ENCODE measurements around the gene MACROD1. TPM values are rescaled to one million over a fixed set of nuclear protein-coding genes. Genes with fewer than 3 reads are reported as not detected.

MACROD1 gene
- total and polyA plus RNA-seq, 2 of the 13 experiments (the other 11 are each of a cell fraction or from before 2014, with no cell fraction given): 23.1 to 34.5 TPM

GRCh38 chr11:64001484-64002420 lies 164.2 kb downstream of the MACROD1 start:
- Histone ChIP-seq H3K36me3 (replicated peaks in 1 of 2; ENCODE audit: control insufficient read depth in 1 of 2, insufficient read depth in 2 of 2, low read length in 2 of 2) (peaks cover 5 to 12% of the 10 kb centered on the region in 2 experiments; a peak in 3 of 5 replicates), H3K4me3 (replicated peaks in 1 of 3; ENCODE audit: insufficient read depth in 1 of 3, low read depth in 2 of 3, low read length in 3 of 3) (no peak overlapping the region), H3K27me3 (ENCODE audit: control insufficient read depth in 1 of 2, insufficient read depth in 2 of 2, low read length in 2 of 2) (no peaks in the 10 kb centered on the region), H3K27ac (ENCODE audit: extremely low read length, insufficient read depth, low read length) (no peak overlapping the region), H2AFZ (ENCODE audit: low read length) (no peak overlapping the region), H3K4me2 (ENCODE audit: low read depth, low read length) (no peak overlapping the region), H3K79me2 (ENCODE audit: insufficient read depth, low read length) (no peaks in the 10 kb centered on the region), H4K20me1 (ENCODE audit: insufficient read depth, low read length) (peaks cover 4% of the 10 kb centered on the region; the same call in 1 of the 2 replicates), H3K4me1 (ENCODE audit: insufficient read depth, low read length) (peaks cover 2% of the 10 kb centered on the region), H3K9ac (ENCODE audit: insufficient read depth, low read depth, low read length) (no peak overlapping the region), H3K9me3 (ENCODE audit: low read length) (no peaks in the 10 kb centered on the region)
- 97% methylated on average over 13 of the region's 23 CpGs for WGBS (ENCODE audit: low lambda C conversion rate)
- DNase-seq (ENCODE audit: low spot score) (no peak), ATAC-seq (no peak), FAIRE-seq (no peak)
- CTCF ChIA-PET (ENCODE audit: low intra/inter-chr PET ratio, low total read pairs): no interaction called here
- no TSS peak for BruUV-seq (replicated peaks)
- POLR2A ChIA-PET: no interaction called here
- in situ Hi-C loops (cut with HindIII; ENCODE audit: extremely low pct_ligation_motif_present, low pct_unique_long_range_greater_than_20kb): no loop called here
- TF ChIP-seq AGO2 (optimal IDR thresholded peaks at IDR 0.05; ENCODE audit: low read depth, low read length): peak; percentile 76
- TF ChIP-seq ZC3H4 (CRISPR knock-in tag; IDR thresholded peaks at IDR 0.05; ENCODE audit: borderline replicate concordance): no peak
- no peak for TF ChIP-seq GABPA (IDR thresholded peaks at IDR 0.05; ENCODE audit: low read depth, low read length)
- TF ChIP-seq GABPA (CRISPR knock-in tag; IDR thresholded peaks at IDR 0.05; ENCODE audit: low read depth): no peak
- TF ChIP-seq MLLT10 (CRISPR knock-in tag; IDR thresholded peaks at IDR 0.05): no peak
- no peak for TF ChIP-seq ATF7 (IDR thresholded peaks at IDR 0.05)
- TF ChIP-seq ATF7 (CRISPR knock-in tag; IDR thresholded peaks at IDR 0.05): no peak
- no peak for TF ChIP-seq IKZF1 (IDR thresholded peaks at IDR 0.05)
- TF ChIP-seq ZNF646 (CRISPR knock-in tag; IDR thresholded peaks at IDR 0.05): no peak
- peak; percentile 93 for TF ChIP-seq ZNF629 (CRISPR knock-in tag; conservative IDR thresholded peaks at IDR 0.05)
- peak; percentile 57; the same call in 1 of the 2 replicates for TF ChIP-seq ZMYM3 (CRISPR knock-in tag; IDR thresholded peaks at IDR 0.05)
- no peak for TF ChIP-seq TSC22D2 (CRISPR knock-in tag; IDR thresholded peaks at IDR 0.05; ENCODE audit: borderline replicate concordance)
- TF ChIP-seq ADNP (CRISPR knock-in tag; IDR thresholded peaks at IDR 0.05): peak; percentile 39; the same call in 1 of the 2 replicates
- no peak for TF ChIP-seq MAZ (IDR thresholded peaks at IDR 0.05; ENCODE audit: borderline replicate concordance, low read depth, low read length)
- TF ChIP-seq MAZ (CRISPR knock-in tag; IDR thresholded peaks at IDR 0.05; ENCODE audit: low read depth): no peak
- no peak for TF ChIP-seq ZNF841 (CRISPR knock-in tag; IDR thresholded peaks at IDR 0.05; ENCODE audit: borderline replicate concordance)
- intact Hi-C loops (cut with micrococcal nuclease; ENCODE audit: unreplicated experiment): no loop called here

Data from HepG2 (cell line).